ENCODE results near the gene EXOSC5. TPM values are rescaled to one million over a fixed set of nuclear protein-coding genes. Genes with fewer than 3 reads are reported as not detected.

EXOSC5 gene
- total RNA-seq, 1 experiment from 2014 or later: 58.7 TPM

GRCh38 chr19:41443813-41444455 is 46.8 kb upstream of the EXOSC5 start:
- no peak overlapping the region for H3T11ph ChIP-seq (ENCODE audit: low read length)
- H3K4me1 Mint-ChIP-seq: no peaks in the 10 kb centered on the region; a peak in 1 of 4 replicates
- TF ChIP-seq CTCF (conservative IDR thresholded peaks at IDR 0.05): no peak
- no peaks in the 10 kb centered on the region for H3K79me1 ChIP-seq (ENCODE audit: insufficient read depth, low read depth, low read length, poor library complexity, severe bottlenecking)
- no peaks in the 10 kb centered on the region for H4K20me1 ChIP-seq (ENCODE audit: control insufficient read depth, insufficient read depth, insufficient read length)
- no peaks in the 10 kb centered on the region for H3K79me2 ChIP-seq (ENCODE audit: insufficient read depth, low read length)
- H3K23ac ChIP-seq (ENCODE audit: insufficient read length, low read depth, low read length): no peak overlapping the region
- no peak overlapping the region for H3K27ac Mint-ChIP-seq
- no peak overlapping the region for H2BK120ac ChIP-seq (ENCODE audit: low read depth, low read length, poor library complexity, severe bottlenecking)
- H2BK5ac ChIP-seq (ENCODE audit: insufficient read length, low read length): no peak overlapping the region
- H3K56ac ChIP-seq (ENCODE audit: insufficient read length, low read depth, low read length): no peak overlapping the region
- H3K14ac ChIP-seq (ENCODE audit: insufficient read depth, low read length): no peak overlapping the region
- no peak overlapping the region for H2BK12ac ChIP-seq (ENCODE audit: insufficient read length, low read depth, low read length)
- H3K9me3 ChIP-seq (ENCODE audit: control insufficient read depth, low read depth, low read length): no peaks in the 10 kb centered on the region
- no peaks in the 10 kb centered on the region; the same call in 1 of the 2 replicates for H3K4me1 ChIP-seq (ENCODE audit: insufficient read depth, low read length)
- peaks cover 19% of the 10 kb centered on the region for H3K27me3 Mint-ChIP-seq (ENCODE audit: low read depth)
- no peak overlapping the region for H3K4ac ChIP-seq (ENCODE audit: low read depth, low read length)
- no peak overlapping the region for H4K8ac ChIP-seq (replicated peaks; ENCODE audit: insufficient read length, low read depth, low read length)
- H3K4me3 Mint-ChIP-seq: peak overlapping the region in 1 of 2 experiments; percentile 3; a peak in 1 of 5 replicates
- no peak overlapping the region for H2AFZ ChIP-seq (ENCODE audit: low read length)
- H4K91ac ChIP-seq (ENCODE audit: insufficient read length, low read depth, low read length): no peak overlapping the region
- no peak overlapping the region for H3K4me2 ChIP-seq (ENCODE audit: insufficient read depth, insufficient read length, low read length)
- H3K9ac ChIP-seq (ENCODE audit: extremely low read depth, insufficient read length, low read length): no peak overlapping the region
- DNase-seq: no peak
- H3K27me3 ChIP-seq (ENCODE audit: insufficient read depth, low read length): no peaks in the 10 kb centered on the region
- H2BK15ac ChIP-seq (ENCODE audit: low read depth, low read length): no peak overlapping the region
- H2BK20ac ChIP-seq (ENCODE audit: low read depth, low read length, poor library complexity, severe bottlenecking): no peak overlapping the region
- H4K5ac ChIP-seq (ENCODE audit: insufficient read length, low read depth, low read length): no peak overlapping the region
- no peak overlapping the region for H2AK5ac ChIP-seq (ENCODE audit: insufficient read length, low read length)
- no peaks in the 10 kb centered on the region for H3K23me2 ChIP-seq (ENCODE audit: insufficient read length, low read depth, low read length, poor library complexity, severe bottlenecking)
- H3K36me3 Mint-ChIP-seq (ENCODE audit: insufficient read depth in 1 of 3, low read depth in 3 of 3): no peaks in the 10 kb centered on the region
- no CpG with 5 or more reads among the region's 6 CpGs for WGBS (ENCODE audit: extremely low coverage, insufficient read length, low lambda C conversion rate)
- peaks cover 0 to 7% of the 10 kb centered on the region in 2 experiments; a peak in 1 of 5 replicates for H3K9me3 Mint-ChIP-seq
- H3K27ac ChIP-seq (ENCODE audit: insufficient read length, low read depth, low read length): no peak overlapping the region
- no peak overlapping the region for H3K18ac ChIP-seq (ENCODE audit: insufficient read length, low read depth, low read length)
